Cerebellar nuclear complex (tissue), 1 donor: ENCODE results near the gene BANP.
A peak's percentile ranks its signal among the peaks of the same experiment; 100 is the strongest.
"Not testable (repeated sequence)": the region's sequence is repeated elsewhere in the genome, so short reads cannot be mapped to it uniquely, and the experiment has no call there.

ENCODE experiments used
- DNase-seq, 2 experiments: peaks; one replicate each; lab custom pipeline; 2025; lab: John Stamatoyannopoulos, UW

BANP gene

GRCh38 chr16:87926246-87927194 is 24.7 kb upstream of the BANP start:
- DNase-seq, result no peak

DNA sequence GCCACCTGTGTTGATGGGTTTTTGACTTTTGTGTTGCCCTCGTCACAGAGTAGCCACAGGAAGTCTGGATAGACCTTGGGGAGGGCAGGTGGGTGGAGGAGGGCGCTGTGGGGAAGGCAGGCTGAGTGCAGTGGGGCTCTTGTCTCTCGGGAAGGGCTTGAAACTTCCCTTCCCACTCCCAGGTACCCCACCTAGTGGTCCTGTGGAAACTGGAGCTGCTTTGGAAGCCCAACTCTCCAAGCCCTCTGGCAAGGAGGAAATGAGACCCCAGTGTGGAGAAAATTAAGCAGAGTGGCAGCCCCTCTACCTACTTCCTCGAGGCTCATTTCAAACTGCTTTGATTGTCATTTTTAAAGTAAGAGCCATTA is 24.1 kb upstream of the BANP start:
- no peak for DNase-seq

DNA sequence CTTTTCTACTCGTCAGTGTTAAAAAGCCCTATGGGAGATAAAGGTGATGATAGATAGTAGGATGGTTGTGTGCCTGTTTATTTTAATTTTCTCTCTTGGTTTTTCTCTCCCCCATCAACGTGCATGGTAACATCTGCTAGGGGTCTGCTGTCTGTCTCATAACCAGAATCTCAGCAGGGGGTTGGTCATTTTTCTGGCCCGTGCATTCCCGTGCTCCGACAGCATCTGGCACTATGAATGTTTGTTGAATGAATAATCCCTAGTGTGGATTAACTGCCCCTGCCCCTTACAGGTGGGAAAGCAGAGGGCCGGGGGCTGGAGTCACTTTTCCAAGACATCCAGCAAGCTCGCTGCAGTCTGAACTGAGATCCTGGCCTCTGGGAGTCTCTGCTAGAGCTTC is 21.2 kb upstream of the BANP start:
- DNase-seq, result no peak

DNA sequence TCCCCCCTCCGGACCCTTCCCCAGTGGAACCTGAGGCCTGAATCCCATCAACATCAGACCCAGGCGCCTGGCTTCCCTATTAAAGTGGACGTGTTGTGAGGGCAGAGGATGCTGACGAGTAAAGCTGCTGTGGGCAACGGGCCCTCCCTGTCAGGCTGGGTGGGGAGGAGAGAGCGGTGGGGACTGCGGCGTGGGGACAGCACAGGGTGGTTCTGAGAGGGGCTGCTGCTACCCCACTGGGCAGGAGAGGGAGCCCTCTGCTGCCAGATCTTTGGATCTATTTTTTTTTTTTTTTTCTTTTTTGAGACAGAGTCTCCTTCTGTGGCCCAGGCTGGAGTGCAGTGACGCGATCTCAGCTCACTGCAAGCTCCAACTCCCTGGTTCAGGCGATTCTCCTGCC is 20.8 kb upstream of the BANP start:
- no peak for DNase-seq

DNA sequence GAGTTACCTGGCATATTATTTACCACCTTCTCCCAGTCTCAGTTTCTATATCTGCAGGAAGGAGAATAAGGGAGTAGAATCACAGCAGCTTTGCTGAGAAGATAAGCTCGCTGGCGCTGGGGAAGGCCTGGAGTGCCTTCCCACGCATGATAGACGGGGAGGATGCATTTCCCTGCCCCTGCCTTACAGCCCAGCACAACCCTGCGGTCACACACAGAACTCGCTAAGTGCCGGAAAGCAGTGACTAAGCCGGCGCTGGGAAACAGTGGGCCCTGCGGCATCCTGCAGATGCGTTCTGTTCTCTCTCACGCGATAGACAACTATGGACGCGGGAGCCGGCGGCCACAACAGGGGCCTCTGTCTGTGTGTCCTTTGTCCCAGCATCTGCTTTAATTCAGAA is 19.7 kb upstream of the BANP start:
- no peak for DNase-seq

- DNase-seq, result not testable (repeated sequence)
These were observed 18.6 kb upstream of the BANP start for GRCh38 chr16:87932475-87933139.

GRCh38 chr16:87933140-87933495 is 18.1 kb upstream of the BANP start:
- DNase-seq, result no peak

DNA sequence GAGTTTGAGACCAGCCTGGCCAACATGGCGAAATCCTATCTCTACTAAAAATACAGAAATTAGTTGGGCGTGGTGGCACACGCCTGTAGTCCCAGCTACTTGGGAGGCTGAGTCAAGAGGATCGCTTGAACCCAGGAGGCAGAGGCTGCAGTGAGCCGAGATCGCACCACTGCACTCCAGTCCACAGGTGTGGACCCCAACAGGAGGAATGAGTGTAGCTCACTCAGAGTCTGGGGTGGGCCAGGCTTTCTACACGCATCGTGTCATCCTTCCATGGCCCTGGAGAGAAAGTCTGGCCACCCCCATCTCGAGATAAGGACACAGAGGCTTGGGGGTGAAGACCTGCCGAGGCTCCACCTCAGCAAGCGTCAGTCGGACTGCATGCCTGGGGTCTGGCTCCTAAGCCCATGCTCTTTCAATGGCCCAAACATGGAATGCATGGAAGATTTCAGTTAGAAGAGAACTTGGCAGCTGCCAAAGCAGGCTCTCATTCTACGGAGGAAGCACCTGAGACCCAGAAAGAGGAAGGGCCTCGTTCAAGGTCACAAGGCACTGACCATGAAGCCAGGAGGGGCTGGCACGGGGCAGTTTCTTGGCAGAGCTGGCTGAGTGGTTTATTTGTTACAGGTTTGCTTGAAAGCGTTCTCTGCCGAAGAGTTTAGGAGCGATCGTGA is 16.3 kb upstream of the BANP start:
- not testable (repeated sequence) for DNase-seq

- DNase-seq, result not testable (repeated sequence)
These were observed 15.2 kb upstream of the BANP start for GRCh38 chr16:87936016-87936374.

GRCh38 chr16:87936375-87937230 is 14.6 kb upstream of the BANP start, which contains the start of gene CA5A:
CA5A (minus strand) TSS chr16:87936529; CDS start chr16:87936450, 79 bp downstream.
- no peak for DNase-seq

- DNase-seq, result not testable (repeated sequence)
These were observed 14.0 kb upstream of the BANP start for GRCh38 chr16:87937231-87937542.

GRCh38 chr16:87938412-87938949 is 12.8 kb upstream of the BANP start:
- DNase-seq, result no peak

- DNase-seq, result no peak
These were observed 11.4 kb upstream of the BANP start for GRCh38 chr16:87939562-87940423.

DNA sequence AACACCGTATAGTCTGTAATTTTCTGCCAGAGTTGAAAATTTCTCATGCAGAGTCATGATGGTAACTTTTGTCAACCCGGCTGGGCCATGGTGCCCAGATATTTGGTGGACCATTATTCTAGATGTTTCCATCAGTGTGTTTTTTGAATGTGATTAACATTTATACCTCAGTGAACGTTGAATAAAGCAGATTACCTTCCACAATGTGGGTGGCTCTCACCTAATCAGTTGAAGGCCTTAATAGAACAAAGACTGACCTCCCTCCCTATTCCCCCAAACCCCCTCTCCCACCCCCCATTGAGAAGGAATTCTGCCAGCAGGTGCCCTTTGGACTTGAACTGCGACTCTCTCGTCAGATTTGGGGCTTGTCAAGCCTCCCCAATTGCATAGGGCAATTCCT is 8.6 kb upstream of the BANP start:
- no peak for DNase-seq

- peak; percentile 36 to 77 for DNase-seq
These were observed 5.7 kb upstream of the BANP start for GRCh38 chr16:87945351-87946042.

DNA sequence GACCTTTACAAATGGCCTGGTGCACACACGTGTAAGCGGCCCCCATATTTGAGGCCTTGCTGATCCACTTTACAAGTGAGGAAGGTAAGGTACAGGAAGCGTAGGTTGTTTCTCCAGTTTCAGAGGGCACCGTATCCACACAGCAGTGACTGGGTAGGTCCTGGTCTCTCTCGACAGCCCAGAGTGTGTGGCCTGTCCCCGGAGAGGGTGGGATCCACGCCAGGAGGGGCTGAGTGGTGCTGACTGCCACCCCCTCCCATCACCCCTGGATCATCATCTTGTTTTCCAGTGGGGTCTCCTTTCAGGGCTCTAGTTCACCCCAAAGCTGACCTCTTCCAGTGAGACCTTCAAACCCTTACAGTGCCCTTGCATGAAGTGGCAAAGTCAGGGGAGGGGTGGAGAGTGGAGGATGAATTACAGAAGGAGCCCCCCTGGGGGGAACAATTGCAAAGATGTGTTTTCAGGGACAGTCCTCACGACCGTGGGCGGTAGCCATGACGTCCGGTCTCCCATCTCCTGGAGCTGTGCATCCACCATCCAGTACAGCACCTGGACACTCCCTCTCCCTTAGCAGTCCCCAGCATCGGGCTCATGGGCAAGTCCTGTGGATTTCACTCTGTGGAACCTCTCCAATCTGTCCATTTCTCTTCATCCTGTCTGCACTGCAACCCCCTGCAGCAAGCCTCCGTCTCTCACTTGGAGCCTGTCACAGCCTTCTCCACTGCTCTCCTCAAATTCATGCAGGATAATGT is 4.5 kb upstream of the BANP start:
- DNase-seq, result no peak

DNA sequence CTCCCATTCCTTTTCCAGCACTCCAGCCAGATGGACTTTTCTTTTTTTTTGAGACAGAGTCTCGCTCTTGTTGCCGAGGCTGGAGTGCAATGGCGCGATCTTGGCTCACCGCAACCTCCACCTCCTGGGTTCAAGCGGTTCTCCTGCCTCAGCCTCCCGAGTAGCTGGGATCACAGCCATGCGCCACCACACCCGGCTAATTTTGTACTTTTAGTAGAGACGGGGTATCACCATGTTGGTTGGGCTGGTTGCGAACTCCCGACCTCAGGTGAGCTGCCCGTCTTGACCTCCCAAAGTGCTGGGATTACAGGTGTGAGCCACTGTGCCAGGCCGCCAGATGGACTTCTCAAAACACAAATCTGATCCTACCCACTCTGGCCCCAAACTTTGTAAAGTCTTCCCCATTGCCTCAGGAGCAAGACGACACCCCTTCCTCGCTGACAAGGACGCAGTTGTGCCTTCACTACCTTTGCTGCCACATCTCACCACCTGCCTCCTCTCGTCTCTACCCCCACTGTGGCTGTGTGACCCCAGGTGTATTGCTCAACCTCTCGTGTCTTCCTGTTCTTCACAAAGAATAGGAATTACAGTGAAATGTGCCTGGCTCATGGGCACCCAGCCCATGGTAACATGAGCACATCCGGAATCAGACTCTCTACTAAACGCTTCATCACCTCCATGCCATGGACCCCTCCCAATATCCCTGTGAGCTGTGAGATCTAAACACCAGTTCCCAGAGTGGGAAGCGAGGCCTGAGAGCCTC is 3.7 kb upstream of the BANP start:
- DNase-seq, result no peak

DNA sequence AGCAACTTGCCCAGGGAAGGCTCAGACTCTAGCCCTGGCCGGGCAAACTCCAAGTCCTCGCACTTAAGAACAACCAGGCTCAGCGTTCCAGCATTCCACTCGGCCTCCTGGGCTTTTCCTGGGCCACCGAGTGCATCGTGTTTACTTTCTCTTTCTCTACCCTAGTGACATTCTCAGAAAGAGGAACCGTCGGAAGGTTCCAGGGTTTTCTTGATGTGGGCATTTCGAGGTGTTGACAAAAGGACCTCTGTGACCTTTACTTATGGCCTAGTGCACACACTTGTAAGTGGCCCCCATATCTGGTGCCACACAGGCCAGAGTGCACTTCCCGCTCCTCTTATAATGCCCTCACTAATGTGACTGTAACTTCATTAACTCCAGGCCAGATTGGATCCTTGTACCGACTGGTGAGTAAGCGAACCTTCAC is 3.1 kb upstream of the BANP start:
- DNase-seq, result no peak

GRCh38 chr16:87948735-87949070 is 2.5 kb upstream of the BANP start:
- DNase-seq, result no peak
